Neural progenitor cell (in vitro differentiated cells): Measurements from ENCODE around the gene MAP7D3. TPM values are rescaled to one million over a fixed set of nuclear protein-coding genes. Genes with fewer than 3 reads are reported as not detected.

Experiments
- DNase-seq: peaks from one replicate; pipeline ENCODE4 v3.0.0-alpha.2; 2016; ENCODE audit warnings: low spot score
- H2AFZ ChIP-seq: fragments of 200-600 bp; sonication (generic); replicated peaks from 2 replicates; pipeline ENCODE4 v1.6.1; 2016; ENCODE audit warnings: antibody characterized with exemption
- H3F3A ChIP-seq: fragments of 200-600 bp; sonication (generic); 2 replicates; pipeline ENCODE4 v1.6.1; 2016; ENCODE audit warnings: antibody characterized with exemption, low read depth
- H3K27ac ChIP-seq: fragments of 200-600 bp; sonication (generic); 2 replicates; pipeline ENCODE4 v1.5.1; 2016; ENCODE audit warnings: mild to moderate bottlenecking
- H3K27me3 ChIP-seq: fragments of 200-600 bp; sonication (generic); 2 replicates; pipeline ENCODE4 v1.6.1; 2016; ENCODE audit warnings: mild to moderate bottlenecking, moderate library complexity
- H3K36me3 ChIP-seq: fragments of 200-600 bp; sonication (generic); 2 replicates; pipeline ENCODE4 v1.5.1; 2016
- H3K4me1 ChIP-seq: fragments of 200-600 bp; sonication (generic); 2 replicates; pipeline ENCODE4 v1.6.1; 2016; ENCODE audit warnings: mixed run types
- H3K4me2 ChIP-seq: fragments of 200-600 bp; sonication (generic); 2 replicates; pipeline ENCODE4 v1.6.1; 2016
- H3K4me3 ChIP-seq: fragments of 200-600 bp; sonication (generic); 2 replicates; pipeline ENCODE4 v1.5.1; 2016
- H3K79me2 ChIP-seq: fragments of 200-600 bp; sonication (generic); 2 replicates; pipeline ENCODE4 v1.6.1; 2016; ENCODE audit warnings: low read depth
- H3K9ac ChIP-seq: fragments of 200-600 bp; sonication (generic); 2 replicates; pipeline ENCODE4 v1.6.1; 2016
- H3K9me3 ChIP-seq: fragments of 200-600 bp; sonication (generic); 2 replicates; pipeline ENCODE4 v1.5.1; 2016; ENCODE audit warnings: low read depth
- H4K20me1 ChIP-seq: fragments of 200-600 bp; sonication (generic); 2 replicates; pipeline ENCODE4 v1.6.1; 2016; ENCODE audit warnings: low read depth
- H3K27ac Mint-ChIP-seq: 3 replicates; pipeline ENCODE4 v1.8.0; 2021; ENCODE audit warnings: mixed read lengths
- H3K27me3 Mint-ChIP-seq: 2 replicates; pipeline ENCODE4 v1.8.0; 2022; ENCODE audit warnings: low read depth, mild to moderate bottlenecking, inconsistent platforms, moderate library complexity, mixed read lengths; ENCODE audit not compliant: insufficient read depth
- H3K36me3 Mint-ChIP-seq: 3 replicates; pipeline ENCODE4 v1.8.0; 2021; ENCODE audit warnings: mixed read lengths
- H3K4me1 Mint-ChIP-seq: 3 replicates; pipeline ENCODE4 v1.8.0; 2021; ENCODE audit warnings: mixed read lengths
- H3K4me3 Mint-ChIP-seq: 3 replicates; pipeline ENCODE4 v1.8.0; 2021; ENCODE audit warnings: mild to moderate bottlenecking, moderate library complexity, mixed read lengths
- H3K9me3 Mint-ChIP-seq: 3 replicates; pipeline ENCODE4 v1.8.0; 2020; ENCODE audit warnings: mixed read lengths
- CTCF ChIP-seq: fragments of 200-600 bp; sonication (generic); IDR thresholded peaks from 2 replicates; pipeline ENCODE4 v1.5.1; 2017; ENCODE audit warnings: antibody characterized with exemption, mild to moderate bottlenecking
- EZH2 ChIP-seq: fragments of 200-600 bp; sonication (generic); IDR thresholded peaks from 2 replicates; pipeline ENCODE4 v1.6.1; 2017; ENCODE audit warnings: antibody characterized with exemption, mild to moderate bottlenecking, moderate library complexity
- EZH2phosphoT487 ChIP-seq: fragments of 200-600 bp; sonication (generic); IDR thresholded peaks from 2 replicates; pipeline ENCODE4 v1.6.1; 2017; ENCODE audit warnings: antibody characterized with exemption
- total RNA-seq: library from RNA; depleted of rRNA; stranded (reverse); fragments of >200 nt; gene quantifications from 2 replicates; pipeline ENCODE4 v1.2.3, GENCODE V29; 2015; ENCODE audit warnings: low replicate concordance

Gene MAP7D3
- total RNA-seq, 1 donor from 2014 or later, result 27.1 TPM

DNA sequence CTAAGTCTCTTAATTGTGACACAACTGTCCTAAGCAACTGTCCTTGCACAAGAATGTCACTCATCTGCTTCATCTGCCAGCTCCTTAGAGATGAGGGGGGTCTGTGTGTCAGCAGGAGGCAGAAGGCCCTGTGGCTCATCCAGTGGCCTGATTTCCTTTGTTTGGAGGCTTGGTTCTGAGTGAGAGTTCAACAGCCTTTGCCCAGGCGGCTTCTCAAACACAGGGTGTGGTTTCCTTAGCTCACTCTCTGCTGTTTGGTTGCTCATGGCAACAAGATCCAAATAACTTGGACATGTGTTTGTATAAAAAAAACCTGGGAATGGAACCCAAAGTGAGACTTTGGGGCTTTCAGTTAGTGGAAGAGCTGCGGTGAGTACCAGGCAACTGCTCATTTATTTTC is 46.6 kb downstream of the MAP7D3 start:
- Mint-ChIP-seq H3K27me3 (peaks cover 6% of the 10 kb centered on the region), H3K9me3 (peaks cover 6% of the 10 kb centered on the region), H3K36me3 (peaks cover 4% of the 10 kb centered on the region), H3K4me3 (no peak overlapping the region), H3K27ac (no peak overlapping the region), H3K4me1 (peaks cover 11% of the 10 kb centered on the region)
- Histone ChIP-seq H3K4me1 (no peaks in the 10 kb centered on the region), H3K4me3 (no peak overlapping the region), H4K20me1 (no peaks in the 10 kb centered on the region), H3K9ac (no peak overlapping the region), H3K79me2 (no peaks in the 10 kb centered on the region), H2AFZ (no peak overlapping the region), H3K27me3 (no peaks in the 10 kb centered on the region), H3K36me3 (no peaks in the 10 kb centered on the region), H3K9me3 (no peaks in the 10 kb centered on the region), H3F3A (no peaks in the 10 kb centered on the region), H3K27ac (no peak overlapping the region), H3K4me2 (no peak overlapping the region)
- TF ChIP-seq EZH2phosphoT487 (no peak), EZH2 (no peak), CTCF (no peak)
- DNase-seq, result peak; percentile 3

GRCh38 chrX:136203951-136204350 is 47.2 kb downstream of the MAP7D3 start:
- H3K9me3 ChIP-seq, result no peaks in the 10 kb centered on the region
- H2AFZ ChIP-seq, result no peak overlapping the region
- no peak overlapping the region for H3K4me2 ChIP-seq
- no peak overlapping the region for H3K4me3 ChIP-seq
- no peak for TF ChIP-seq EZH2
- no peaks in the 10 kb centered on the region for H3K27me3 ChIP-seq
- no peaks in the 10 kb centered on the region for H3K4me1 ChIP-seq
- no peaks in the 10 kb centered on the region for H3K36me3 ChIP-seq
- peaks cover 6% of the 10 kb centered on the region for H3K9me3 Mint-ChIP-seq
- H3K27me3 Mint-ChIP-seq, result peaks cover 6% of the 10 kb centered on the region
- H3K79me2 ChIP-seq, result no peaks in the 10 kb centered on the region
- H3K27ac Mint-ChIP-seq, result no peak overlapping the region
- H3K4me1 Mint-ChIP-seq, result peaks cover 11% of the 10 kb centered on the region
- DNase-seq, result no peak
- H3K36me3 Mint-ChIP-seq, result peaks cover 4% of the 10 kb centered on the region
- H4K20me1 ChIP-seq, result no peaks in the 10 kb centered on the region
- no peak overlapping the region for H3K9ac ChIP-seq
- no peak overlapping the region for H3K4me3 Mint-ChIP-seq
- no peak overlapping the region for H3K27ac ChIP-seq
- no peaks in the 10 kb centered on the region for H3F3A ChIP-seq

- H3K27me3 Mint-ChIP-seq, result peaks cover 4% of the 10 kb centered on the region
These were observed 47.8 kb downstream of the MAP7D3 start for GRCh38 chrX:136203438-136203837.

More at GRCh38 chrX:136203438-136203837, 47.8 kb downstream of the MAP7D3 start:
- Mint-ChIP-seq H3K4me1 (peaks cover 11% of the 10 kb centered on the region), H3K4me3 (no peak overlapping the region), H3K9me3 (peaks cover 6% of the 10 kb centered on the region), H3K36me3 (peaks cover 4% of the 10 kb centered on the region), H3K27ac (no peak overlapping the region)
- H3K9me3 ChIP-seq, result no peaks in the 10 kb centered on the region
- TF ChIP-seq EZH2phosphoT487, result no peak
- TF ChIP-seq EZH2, result no peak
- no peak for TF ChIP-seq CTCF
- no peaks in the 10 kb centered on the region for H3F3A ChIP-seq
- H3K9ac ChIP-seq, result no peak overlapping the region
- no peaks in the 10 kb centered on the region for H4K20me1 ChIP-seq
- H3K27ac ChIP-seq, result no peak overlapping the region
- no peak overlapping the region for H2AFZ ChIP-seq
- H3K36me3 ChIP-seq, result no peaks in the 10 kb centered on the region
- H3K4me2 ChIP-seq, result no peak overlapping the region
- no peaks in the 10 kb centered on the region for H3K27me3 ChIP-seq
- no peak for DNase-seq
- H3K4me3 ChIP-seq, result no peak overlapping the region
- no peaks in the 10 kb centered on the region for H3K4me1 ChIP-seq
- no peaks in the 10 kb centered on the region for H3K79me2 ChIP-seq
